DMS114 treated with DMSO at 0.1 percent for 48 hours (cell line): ENCODE data around the gene CDR2.
"Not testable (repeated sequence)": the region's sequence is repeated elsewhere in the genome, so short reads cannot be mapped to it uniquely, and the experiment has no call there.

Experiments
- DNase-seq: peaks from one replicate; lab custom pipeline; 2025; ENCODE audit not compliant: unreplicated experiment; lab: John Stamatoyannopoulos, UW

CDR2 gene

DNA sequence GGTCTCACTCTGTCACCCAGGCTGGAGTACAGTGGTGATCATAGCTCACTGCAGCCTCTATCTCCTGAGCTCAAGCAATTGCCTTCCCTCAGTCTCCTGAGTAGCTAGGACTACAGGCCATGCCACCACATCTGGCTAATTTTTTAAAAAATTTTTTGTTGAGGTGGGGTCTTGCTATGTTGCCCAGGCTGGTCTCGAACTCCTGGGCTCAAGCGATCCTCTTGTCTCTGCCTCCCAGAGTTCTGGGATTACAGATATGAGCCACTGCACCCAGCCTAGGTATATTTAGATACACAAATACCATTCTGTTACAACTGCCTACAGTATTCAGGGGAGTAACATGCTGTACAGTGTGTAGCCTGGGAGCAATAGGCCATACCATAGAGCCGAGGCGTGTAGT is 62.9 kb downstream of the CDR2 start:
- no peak for DNase-seq

DNA sequence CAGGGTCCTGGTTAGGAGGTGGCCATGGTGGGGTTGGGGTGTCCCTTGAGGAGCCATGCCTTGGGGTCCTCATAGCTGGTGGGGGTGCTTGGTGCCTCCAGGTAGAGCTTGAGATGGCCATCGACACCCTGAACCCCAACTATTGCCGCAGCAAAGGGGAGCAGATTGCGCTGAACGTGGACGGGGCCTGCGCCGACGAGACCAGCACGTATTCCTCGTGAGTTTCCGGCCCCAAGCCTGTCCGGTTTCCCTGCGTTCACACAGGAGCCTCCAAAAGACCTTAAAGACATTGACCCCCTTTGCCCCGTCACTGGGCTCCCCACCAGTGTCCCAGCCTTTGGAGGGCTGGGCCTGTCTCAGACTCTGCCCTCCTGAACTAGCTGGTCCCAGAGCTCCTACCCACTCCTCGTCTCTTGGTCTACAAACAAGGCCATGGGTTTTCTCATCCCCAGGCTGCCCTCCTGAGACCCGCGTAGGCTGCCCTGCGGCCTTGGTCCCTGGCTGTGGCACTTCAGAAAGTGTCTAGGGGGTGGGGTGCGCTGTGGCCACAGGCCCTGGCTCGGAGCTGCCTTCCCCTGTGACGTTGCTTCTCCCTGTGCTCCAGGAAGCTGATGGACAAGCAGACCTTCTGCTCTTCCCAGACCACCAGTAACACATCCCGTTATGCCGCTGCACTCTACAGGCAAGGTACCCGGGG is 65.4 kb downstream of the CDR2 start:
- DNase-seq, result no peak

GRCh38 chr16:22307838-22308237 is 66.6 kb downstream of the CDR2 start:
- no peak for DNase-seq

- no peak for DNase-seq
Measured at GRCh38 chr16:22306788-22307187, 67.6 kb downstream of the CDR2 start.

- no peak for DNase-seq
Measured at GRCh38 chr16:22304411-22304810, 70.0 kb downstream of the CDR2 start.

DNA sequence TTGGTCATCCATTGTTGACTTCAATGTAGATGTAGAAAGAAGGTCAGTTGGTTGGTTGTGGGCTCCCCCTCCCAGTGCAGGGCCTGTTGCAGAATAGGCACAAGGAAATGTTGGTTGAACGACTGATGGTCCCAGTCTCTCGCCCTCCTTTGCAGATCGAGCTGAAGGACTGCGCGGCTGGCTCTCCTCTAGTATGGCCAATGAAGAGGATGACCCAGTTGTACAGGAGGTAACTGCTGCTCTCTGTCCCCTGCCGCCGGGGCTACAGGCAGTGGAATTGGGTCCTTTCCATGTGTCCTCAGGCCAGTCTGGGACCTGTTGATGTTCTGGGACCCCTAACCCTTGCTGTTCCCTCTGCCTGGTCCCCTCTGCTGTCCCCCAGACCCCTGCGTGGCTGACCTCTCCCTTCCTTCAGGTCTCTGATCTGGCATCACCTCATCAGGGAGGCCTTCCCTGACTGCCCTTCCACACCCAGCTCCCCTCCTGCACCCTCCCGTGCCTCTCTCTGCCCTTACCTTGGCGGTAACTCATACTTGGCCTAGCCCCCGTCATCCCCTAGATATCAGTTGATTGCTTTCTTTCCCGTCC is 71.5 kb downstream of the CDR2 start:
- no peak for DNase-seq

GRCh38 chr16:22301423-22301822 is 73.0 kb downstream of the CDR2 start:
- not testable (repeated sequence) for DNase-seq

- peak; percentile 18 for DNase-seq
Measured at GRCh38 chr16:22300427-22301071, 73.9 kb downstream of the CDR2 start.

- DNase-seq, result no peak
Measured at GRCh38 chr16:22299036-22299435, 75.4 kb downstream of the CDR2 start.

GRCh38 chr16:22297871-22298733 is 76.3 kb downstream of the CDR2 start:
- peak; percentile 61 for DNase-seq

- peak; percentile 84 for DNase-seq
Measured at GRCh38 chr16:22297114-22297870, 77.1 kb downstream of the CDR2 start, which contains the start of gene POLR3E. Gene POLR3E (plus strand): TSS chr16:22297409. CDS start chr16:22302969, 5,560 bp downstream.

DNA sequence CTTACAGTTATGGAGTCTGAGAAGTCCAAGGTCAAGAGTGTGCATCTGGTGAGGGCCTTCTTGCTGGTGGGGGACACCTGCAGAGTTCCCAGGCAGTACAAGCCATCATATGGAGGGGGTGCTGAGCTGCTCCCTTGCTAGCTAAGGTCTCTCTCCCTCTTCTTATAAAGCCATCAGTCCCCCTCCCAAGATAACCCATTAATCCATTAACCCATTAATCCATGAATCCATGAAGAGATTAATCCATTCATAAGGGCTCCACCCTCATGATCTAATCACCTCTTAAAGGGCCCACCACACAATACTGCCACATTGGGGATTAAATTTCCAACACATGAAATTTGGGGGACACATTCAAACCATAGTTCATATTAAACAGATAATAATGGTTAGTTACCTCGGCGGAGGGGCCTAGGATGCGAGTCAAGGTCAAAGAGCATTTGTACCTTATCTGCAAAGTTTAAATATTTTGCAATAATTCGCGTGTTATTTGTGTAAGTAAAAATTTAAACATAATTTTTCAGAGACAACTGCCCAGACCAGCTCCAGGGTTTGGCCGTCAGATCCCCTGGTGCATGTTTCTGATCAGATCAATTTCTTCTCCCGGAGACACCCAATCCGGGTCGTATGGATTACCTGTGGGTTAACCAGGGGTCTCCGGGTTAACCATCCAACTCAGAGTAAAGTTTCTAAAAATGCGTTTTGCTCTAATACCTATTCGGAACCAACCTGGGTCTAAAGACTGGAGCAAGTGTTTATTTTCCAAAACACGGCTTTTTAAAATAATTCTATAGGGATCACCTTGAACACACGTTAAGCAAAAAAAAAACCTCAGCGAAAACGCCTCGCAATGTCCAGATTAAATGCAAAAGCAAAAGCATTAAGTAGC is 78.0 kb downstream of the CDR2 start:
- DNase-seq, result no peak
